Measurements from ENCODE around the gene NRBF2. TPM values are rescaled to one million over a fixed set of nuclear protein-coding genes. Genes with fewer than 3 reads are reported as not detected.
A peak's percentile ranks its signal among the peaks of the same experiment; 100 is the strongest.

Gene NRBF2
- total and polyA plus RNA-seq, 8 donors: 2.1 to 10.2 (median 5.9) TPM

GRCh38 chr10:63129888-63130287 is 3.2 kb upstream of the NRBF2 start:
- no peak for ATAC-seq
- WGBS, 2 donors: 69 to 87% methylated on average over 6 of the region's 6 CpGs
- Histone ChIP-seq H3K27ac (no peak overlapping the region), H3K27me3 (no peaks in the 10 kb centered on the region), H3K4me1 (peaks cover 0 to 7% (median 5%) of the 10 kb centered on the region in 3 donors), H3K9me3 (no peaks in the 10 kb centered on the region), H3K4me3 (no peak overlapping the region), H3K36me3 (no peaks in the 10 kb centered on the region)
- TF ChIP-seq CTCF (IDR thresholded peaks at IDR 0.05): no peak
- DNase-seq: no peak
- FAIRE-seq: no peak
- intact Hi-C loops (cut with DNase I): no loop called here

GRCh38 chr10:63132651-63133055 is 475 bp upstream of the NRBF2 start:
- H3K4me3 ChIP-seq: peak overlapping the region; percentile 42 to 89 (median 72)
- no peaks in the 10 kb centered on the region for H3K36me3 ChIP-seq
- peaks cover 4 to 16% (median 7%) of the 10 kb centered on the region in 3 donors for H3K4me1 ChIP-seq
- ATAC-seq (no peak), DNase-seq (no peak), FAIRE-seq (no peak)
- H3K27ac ChIP-seq: peak overlapping the region; percentile 75 to 95 (median 88)
- no peaks in the 10 kb centered on the region for H3K9me3 ChIP-seq
- no peak for TF ChIP-seq CTCF (IDR thresholded peaks at IDR 0.05)
- intact Hi-C loops (cut with DNase I): no loop called here
- 36 to 45% methylated on average over 6 of the region's 6 CpGs for WGBS, 2 donors
- H3K27me3 ChIP-seq: no peaks in the 10 kb centered on the region

GRCh38 chr10:63133821-63134557 is 861 bp downstream of the NRBF2 start:
- Histone ChIP-seq H3K27ac (peak overlapping the region; percentile 75 to 95 (median 88)), H3K27me3 (no peaks in the 10 kb centered on the region), H3K36me3 (no peaks in the 10 kb centered on the region), H3K4me3 (peak overlapping the region; percentile 42 to 89 (median 72)), H3K4me1 (peaks cover 4 to 16% (median 7%) of the 10 kb centered on the region in 3 donors), H3K9me3 (no peaks in the 10 kb centered on the region)
- intact Hi-C loops (cut with DNase I): no loop called here
- no peak for TF ChIP-seq CTCF (IDR thresholded peaks at IDR 0.05)
- WGBS, 2 donors: 4 to 7% methylated on average over 9 of the region's 9 CpGs
- DNase-seq: no peak
- FAIRE-seq: no peak
- no peak for ATAC-seq

GRCh38 chr10:63137306-63137705 is 4.2 kb downstream of the NRBF2 start:
- DNase-seq (no peak), ATAC-seq (no peak), FAIRE-seq (no peak)
- H3K9me3 ChIP-seq: no peaks in the 10 kb centered on the region
- no peak for TF ChIP-seq CTCF (IDR thresholded peaks at IDR 0.05)
- no peaks in the 10 kb centered on the region for H3K36me3 ChIP-seq
- no peak overlapping the region for H3K4me3 ChIP-seq
- WGBS, 2 donors: 45 to 46% methylated on average over 2 of the region's 2 CpGs
- intact Hi-C loops (cut with DNase I): no loop called here
- no peaks in the 10 kb centered on the region for H3K27me3 ChIP-seq
- H3K27ac ChIP-seq: no peak overlapping the region
- H3K4me1 ChIP-seq: peaks cover 4 to 16% (median 7%) of the 10 kb centered on the region in 3 donors

GRCh38 chr10:63140077-63140476 is 6.9 kb downstream of the NRBF2 start:
- Histone ChIP-seq H3K27ac (no peak overlapping the region), H3K4me1 (peaks cover 0 to 11% (median 4%) of the 10 kb centered on the region in 3 donors), H3K9me3 (no peaks in the 10 kb centered on the region), H3K36me3 (no peaks in the 10 kb centered on the region), H3K27me3 (no peaks in the 10 kb centered on the region), H3K4me3 (no peak overlapping the region)
- DNase-seq: no peak
- WGBS, 2 donors: 77 to 80% methylated on average over 3 of the region's 3 CpGs
- no peak for ATAC-seq
- no peak for FAIRE-seq
- no peak for TF ChIP-seq CTCF (IDR thresholded peaks at IDR 0.05)
- intact Hi-C loops (cut with DNase I): no loop called here

Data from pancreas (tissue), 10 donors.